GM20000 (cell line): ENCODE measurements around the gene SLC27A2.

Experiments
- DNase-seq: peaks from one replicate; pipeline ENCODE4 v3.0.0; 2012; ENCODE audit warnings: low spot score
- TF ChIP-seq, protein P1 (sequence below): IDR thresholded peaks from 2 replicates; pipeline ENCODE4 v1.5.1; 2012; ENCODE audit warnings: mild to moderate bottlenecking, control low read depth; ENCODE audit errors: extremely low read depth, missing control alignments

SLC27A2 gene

DNA sequence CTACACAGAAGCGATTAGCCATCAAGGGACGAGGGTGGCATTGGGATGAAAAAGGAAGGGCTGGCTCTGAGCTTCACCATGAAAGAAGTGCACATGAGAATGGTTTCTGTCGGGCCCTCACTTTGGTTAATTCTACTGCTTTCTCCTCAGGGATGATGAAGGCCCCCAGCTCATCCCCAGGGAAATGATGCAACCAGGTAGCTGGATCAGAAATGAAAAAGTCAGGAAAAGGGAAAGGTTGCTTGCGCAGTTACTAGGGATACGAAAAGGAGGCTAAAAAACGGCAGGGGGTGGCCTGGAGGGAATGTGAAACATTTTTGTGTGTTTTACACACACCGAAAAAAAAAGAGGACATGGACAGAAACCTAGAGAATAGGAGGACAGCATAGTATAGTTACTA lies 1.4 kb upstream of the SLC27A2 start:
- DNase-seq: no peak
- TF ChIP-seq, protein P1, sequence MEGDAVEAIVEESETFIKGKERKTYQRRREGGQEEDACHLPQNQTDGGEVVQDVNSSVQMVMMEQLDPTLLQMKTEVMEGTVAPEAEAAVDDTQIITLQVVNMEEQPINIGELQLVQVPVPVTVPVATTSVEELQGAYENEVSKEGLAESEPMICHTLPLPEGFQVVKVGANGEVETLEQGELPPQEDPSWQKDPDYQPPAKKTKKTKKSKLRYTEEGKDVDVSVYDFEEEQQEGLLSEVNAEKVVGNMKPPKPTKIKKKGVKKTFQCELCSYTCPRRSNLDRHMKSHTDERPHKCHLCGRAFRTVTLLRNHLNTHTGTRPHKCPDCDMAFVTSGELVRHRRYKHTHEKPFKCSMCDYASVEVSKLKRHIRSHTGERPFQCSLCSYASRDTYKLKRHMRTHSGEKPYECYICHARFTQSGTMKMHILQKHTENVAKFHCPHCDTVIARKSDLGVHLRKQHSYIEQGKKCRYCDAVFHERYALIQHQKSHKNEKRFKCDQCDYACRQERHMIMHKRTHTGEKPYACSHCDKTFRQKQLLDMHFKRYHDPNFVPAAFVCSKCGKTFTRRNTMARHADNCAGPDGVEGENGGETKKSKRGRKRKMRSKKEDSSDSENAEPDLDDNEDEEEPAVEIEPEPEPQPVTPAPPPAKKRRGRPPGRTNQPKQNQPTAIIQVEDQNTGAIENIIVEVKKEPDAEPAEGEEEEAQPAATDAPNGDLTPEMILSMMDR: no peak

DNA sequence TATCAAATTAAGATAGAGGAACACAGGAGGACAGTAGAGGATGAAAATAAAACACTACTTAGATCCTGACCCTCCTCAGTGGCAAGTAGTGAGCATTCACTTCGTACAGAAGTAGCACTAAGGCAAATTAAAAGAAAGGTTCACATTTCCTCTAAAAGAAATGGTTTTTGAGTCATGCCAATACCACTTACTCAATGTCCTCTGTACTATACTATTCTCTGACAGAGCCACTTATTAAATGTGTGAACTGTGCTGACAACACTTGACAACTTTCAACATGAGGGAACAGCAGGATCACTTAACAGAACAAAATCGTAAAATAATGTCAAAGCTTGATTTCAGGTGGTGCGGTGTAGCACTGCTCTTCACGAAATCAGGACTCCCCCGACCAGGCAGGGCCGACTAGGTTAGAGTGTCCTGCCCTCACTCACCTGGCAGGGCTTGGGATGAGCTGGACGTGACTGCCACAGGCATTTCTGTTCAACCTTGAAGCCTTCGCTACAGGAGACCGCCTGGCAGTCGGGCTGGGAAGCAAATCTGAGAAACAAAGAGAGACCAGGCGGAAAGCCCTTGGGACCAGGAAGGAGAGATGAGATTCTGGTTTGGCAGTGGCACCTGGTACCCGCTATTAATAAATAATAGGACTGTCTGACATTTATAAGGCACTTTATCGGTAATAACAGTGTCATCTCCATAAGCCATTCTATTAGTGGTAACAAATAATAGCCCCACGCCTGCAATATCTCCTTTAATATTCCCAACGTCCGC lies 611 bp upstream of the SLC27A2 start:
- TF ChIP-seq, protein P1: no peak
- DNase-seq: no peak

DNA sequence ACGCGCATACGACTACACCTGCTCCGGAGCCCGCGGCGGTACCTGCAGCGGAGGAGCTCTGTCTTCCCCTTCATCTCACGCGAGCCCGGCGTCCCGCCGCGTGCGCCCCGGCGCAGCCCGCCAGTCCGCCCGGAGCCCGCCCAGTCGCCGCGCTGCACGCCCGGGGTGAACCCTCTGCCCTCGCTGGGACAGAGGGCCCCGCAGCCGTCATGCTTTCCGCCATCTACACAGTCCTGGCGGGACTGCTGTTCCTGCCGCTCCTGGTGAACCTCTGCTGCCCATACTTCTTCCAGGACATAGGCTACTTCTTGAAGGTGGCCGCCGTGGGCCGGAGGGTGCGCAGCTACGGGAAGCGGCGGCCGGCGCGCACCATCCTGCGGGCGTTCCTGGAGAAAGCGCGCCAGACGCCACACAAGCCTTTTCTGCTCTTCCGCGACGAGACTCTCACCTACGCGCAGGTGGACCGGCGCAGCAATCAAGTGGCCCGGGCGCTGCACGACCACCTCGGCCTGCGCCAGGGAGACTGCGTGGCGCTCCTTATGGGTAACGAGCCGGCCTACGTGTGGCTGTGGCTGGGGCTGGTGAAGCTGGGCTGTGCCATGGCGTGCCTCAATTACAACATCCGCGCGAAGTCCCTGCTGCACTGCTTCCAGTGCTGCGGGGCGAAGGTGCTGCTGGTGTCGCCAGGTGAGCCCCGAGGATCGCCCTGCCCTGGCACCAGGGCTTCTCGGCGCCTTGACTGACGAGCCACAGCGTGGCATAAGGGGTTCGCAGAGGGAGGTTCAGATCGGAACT lies 420 bp downstream of the SLC27A2 start:
- TF ChIP-seq, protein P1: no peak
- peak; percentile 82 for DNase-seq

DNA sequence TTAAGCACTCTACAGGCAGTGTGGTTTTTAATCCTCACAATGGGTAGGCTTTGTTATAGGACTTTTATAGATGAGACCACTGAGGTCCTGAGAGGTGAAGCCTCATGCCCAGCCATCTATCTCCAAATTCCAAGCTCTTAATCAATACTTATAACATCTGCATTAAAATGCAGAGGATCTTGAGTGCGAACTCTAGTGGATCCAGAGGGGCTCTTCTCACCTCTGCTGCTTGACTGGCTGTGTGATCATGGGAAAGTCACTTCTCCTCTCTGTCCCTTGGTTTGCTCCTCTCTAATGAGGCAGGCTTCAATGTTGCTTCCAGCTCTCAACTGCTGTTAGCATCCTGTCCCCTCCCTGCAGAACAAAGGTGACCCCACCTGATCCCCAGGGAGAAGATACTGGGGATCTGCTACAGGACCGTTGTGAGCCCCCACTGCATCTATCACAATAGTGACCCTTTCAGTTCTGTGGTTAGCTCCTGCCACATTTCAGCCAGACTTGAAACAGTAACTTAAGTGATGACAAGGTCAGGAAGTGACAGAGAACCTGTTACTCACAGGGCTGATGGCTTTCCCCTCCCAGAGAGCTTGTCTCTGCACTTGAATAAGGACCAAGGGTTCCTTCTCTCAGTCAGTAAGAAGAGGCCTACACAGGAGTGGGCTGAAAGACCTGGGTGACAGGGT lies 1.3 kb downstream of the SLC27A2 start:
- DNase-seq: peak; percentile 62
- TF ChIP-seq, protein P1: no peak

DNA sequence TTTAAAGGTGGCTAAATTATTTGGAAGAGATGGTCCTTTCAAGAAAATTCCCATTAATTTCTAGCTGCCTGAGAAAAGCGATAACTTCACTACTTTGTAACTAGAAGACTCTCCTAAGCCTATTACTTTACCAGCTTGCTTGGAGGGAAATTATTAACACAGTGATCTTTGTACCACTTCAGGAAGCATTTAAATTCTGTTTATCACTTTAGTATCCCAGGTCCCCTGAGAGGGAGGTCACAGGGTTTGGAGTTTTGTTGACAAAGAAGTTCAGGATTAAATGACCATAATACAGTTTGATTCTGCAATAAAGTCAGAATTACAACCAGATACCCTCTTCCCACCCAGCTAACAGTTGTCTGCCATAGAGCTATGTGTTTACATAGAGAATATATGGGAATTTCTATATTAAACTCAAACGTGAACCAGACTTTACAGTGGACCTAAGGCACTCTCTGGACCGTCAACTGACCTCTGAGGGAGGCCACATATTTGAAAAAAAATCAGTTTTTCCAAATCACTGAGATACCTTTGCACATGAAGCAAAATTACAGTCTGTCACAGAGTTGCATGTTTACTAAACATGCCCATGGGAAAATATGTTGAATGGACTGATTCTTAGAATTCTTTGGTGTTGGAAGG lies 3.0 kb downstream of the SLC27A2 start:
- TF ChIP-seq, protein P1: no peak
- no peak for DNase-seq

DNA sequence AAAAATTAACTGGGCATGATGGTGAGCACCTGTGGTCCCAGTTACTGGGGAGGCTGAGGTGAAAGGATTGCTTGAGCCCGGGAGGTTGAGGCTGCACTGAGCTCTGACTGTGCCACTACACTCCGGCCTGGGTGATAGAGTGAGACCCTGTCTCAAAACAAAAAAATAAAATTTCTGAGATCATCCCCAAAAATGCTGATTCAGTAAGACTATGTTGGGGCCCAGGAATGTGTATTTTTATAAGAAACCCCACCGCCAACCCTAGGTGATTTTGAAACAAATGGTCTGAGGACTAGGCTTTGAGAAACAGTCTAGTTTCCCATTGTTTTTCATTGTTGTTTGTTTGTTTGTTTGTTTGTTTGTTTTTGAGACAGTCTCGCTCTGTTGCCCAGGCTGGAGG lies 4.1 kb downstream of the SLC27A2 start:
- TF ChIP-seq, protein P1: no peak
- no peak for DNase-seq

DNA sequence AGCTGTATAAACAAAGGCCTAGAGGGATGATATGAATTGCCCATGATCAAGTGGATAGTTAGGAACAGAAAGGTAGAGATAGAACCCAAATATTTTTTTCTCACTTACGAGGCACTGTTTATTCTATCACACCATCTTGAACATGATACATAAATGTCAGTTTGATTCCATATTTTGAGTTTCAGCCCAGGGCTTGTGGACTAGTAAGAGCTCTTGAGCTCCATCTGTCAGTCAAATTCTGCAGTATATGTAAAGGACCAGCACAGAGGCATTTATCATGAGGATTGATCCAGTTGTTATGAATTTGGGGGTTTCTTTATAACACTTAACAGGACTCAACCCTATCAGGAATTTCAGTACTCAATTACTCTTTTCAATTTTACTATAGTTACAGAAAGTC lies 4.8 kb downstream of the SLC27A2 start:
- DNase-seq: no peak
- TF ChIP-seq, protein P1: no peak
